ENCODE data around the gene PRKCE.
"Not testable (repeated sequence)": the region's sequence is repeated elsewhere in the genome, so short reads cannot be mapped to it uniquely, and the experiment has no call there.

Gene PRKCE

GRCh38 chr2:45669032-45669486 is 17.6 kb downstream of the PRKCE start:
- no peak for DNase-seq (ENCODE audit: low read depth)

- no peak for DNase-seq (ENCODE audit: low read depth)
These were observed 19.2 kb downstream of the PRKCE start for GRCh38 chr2:45670646-45671045.

GRCh38 chr2:45672138-45672537 is 20.7 kb downstream of the PRKCE start:
- no peak for DNase-seq (ENCODE audit: low read depth)

- no peak for DNase-seq (ENCODE audit: low read depth)
These were observed 22.8 kb downstream of the PRKCE start for GRCh38 chr2:45674035-45674816.

GRCh38 chr2:45675263-45675812 is 23.9 kb downstream of the PRKCE start:
- no peak for DNase-seq (ENCODE audit: low read depth)

- DNase-seq (ENCODE audit: low read depth): no peak
These were observed 24.6 kb downstream of the PRKCE start for GRCh38 chr2:45676088-45676487.

GRCh38 chr2:45678791-45679348 is 27.4 kb downstream of the PRKCE start:
- no peak for DNase-seq (ENCODE audit: low read depth)

GRCh38 chr2:45680351-45680967 is 29.0 kb downstream of the PRKCE start:
- DNase-seq (ENCODE audit: low read depth): no peak

- DNase-seq (ENCODE audit: low read depth): no peak
These were observed 30.2 kb downstream of the PRKCE start for GRCh38 chr2:45681675-45682074.

- DNase-seq (ENCODE audit: low read depth): no peak
These were observed 31.8 kb downstream of the PRKCE start for GRCh38 chr2:45683292-45683691.

GRCh38 chr2:45684756-45685155 is 33.3 kb downstream of the PRKCE start:
- no peak for DNase-seq (ENCODE audit: low read depth)

GRCh38 chr2:45685260-45685659 is 33.8 kb downstream of the PRKCE start:
- no peak for DNase-seq (ENCODE audit: low read depth)

GRCh38 chr2:45687964-45688363 is 36.5 kb downstream of the PRKCE start:
- no peak for DNase-seq (ENCODE audit: low read depth)

- no peak for DNase-seq (ENCODE audit: low read depth)
These were observed 37.2 kb downstream of the PRKCE start for GRCh38 chr2:45688479-45689298.

GRCh38 chr2:45690231-45690630 is 38.8 kb downstream of the PRKCE start:
- no peak for DNase-seq (ENCODE audit: low read depth)

- no peak for DNase-seq (ENCODE audit: low read depth)
These were observed 39.9 kb downstream of the PRKCE start for GRCh38 chr2:45691171-45691999.

- DNase-seq (ENCODE audit: low read depth): no peak
These were observed 41.1 kb downstream of the PRKCE start for GRCh38 chr2:45692566-45692965.

GRCh38 chr2:45695480-45696007 is 44.1 kb downstream of the PRKCE start:
- not testable (repeated sequence) for DNase-seq (ENCODE audit: low read depth)

- no peak for DNase-seq (ENCODE audit: low read depth)
These were observed 45.2 kb downstream of the PRKCE start for GRCh38 chr2:45696708-45697107.

GRCh38 chr2:45697190-45697589 is 45.7 kb downstream of the PRKCE start:
- DNase-seq (ENCODE audit: low read depth): no peak

GRCh38 chr2:45698554-45698953 is 47.1 kb downstream of the PRKCE start:
- DNase-seq (ENCODE audit: low read depth): no peak

Data from activated gamma-delta T cell treated with anti-CD3 and anti-CD28 coated beads, Interleukin-2, amount 50 U/mL, for 16 hours (primary cell).